ENCODE results near the gene GGCT. TPM values are rescaled to one million over a fixed set of nuclear protein-coding genes. Genes with fewer than 3 reads are reported as not detected.
A peak's percentile ranks its signal among the peaks of the same experiment; 100 is the strongest.
"Not testable (repeated sequence)": the region's sequence is repeated elsewhere in the genome, so short reads cannot be mapped to it uniquely, and the experiment has no call there.

The GGCT gene
- total RNA-seq, 3 donors from 2014 or later = 29.9 to 50.2 (median 32.8) TPM

DNA sequence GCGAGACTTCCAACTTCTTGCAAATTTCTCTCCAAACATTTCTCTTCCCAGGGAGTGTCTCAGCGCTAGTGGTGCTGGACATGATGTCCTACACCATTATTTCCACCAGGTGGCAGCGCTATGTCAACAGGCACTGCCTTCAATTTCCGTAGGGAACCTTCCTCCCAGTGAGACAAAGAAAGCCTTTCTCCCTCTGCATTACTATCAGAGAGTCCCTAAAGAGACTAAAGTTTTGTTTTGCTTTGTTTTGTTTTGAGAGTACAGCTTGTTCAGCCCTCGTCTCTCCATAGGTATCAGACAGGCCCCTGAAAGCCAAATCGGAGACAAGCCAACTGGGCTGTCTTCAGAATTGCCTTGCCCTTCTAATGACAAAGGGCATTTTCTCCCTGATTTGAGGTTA lies 44.2 kb upstream of the GGCT start:
- intact Hi-C loops (cut with DNase I, micrococcal nuclease) = no loop called here
- TF ChIP-seq, protein P1, sequence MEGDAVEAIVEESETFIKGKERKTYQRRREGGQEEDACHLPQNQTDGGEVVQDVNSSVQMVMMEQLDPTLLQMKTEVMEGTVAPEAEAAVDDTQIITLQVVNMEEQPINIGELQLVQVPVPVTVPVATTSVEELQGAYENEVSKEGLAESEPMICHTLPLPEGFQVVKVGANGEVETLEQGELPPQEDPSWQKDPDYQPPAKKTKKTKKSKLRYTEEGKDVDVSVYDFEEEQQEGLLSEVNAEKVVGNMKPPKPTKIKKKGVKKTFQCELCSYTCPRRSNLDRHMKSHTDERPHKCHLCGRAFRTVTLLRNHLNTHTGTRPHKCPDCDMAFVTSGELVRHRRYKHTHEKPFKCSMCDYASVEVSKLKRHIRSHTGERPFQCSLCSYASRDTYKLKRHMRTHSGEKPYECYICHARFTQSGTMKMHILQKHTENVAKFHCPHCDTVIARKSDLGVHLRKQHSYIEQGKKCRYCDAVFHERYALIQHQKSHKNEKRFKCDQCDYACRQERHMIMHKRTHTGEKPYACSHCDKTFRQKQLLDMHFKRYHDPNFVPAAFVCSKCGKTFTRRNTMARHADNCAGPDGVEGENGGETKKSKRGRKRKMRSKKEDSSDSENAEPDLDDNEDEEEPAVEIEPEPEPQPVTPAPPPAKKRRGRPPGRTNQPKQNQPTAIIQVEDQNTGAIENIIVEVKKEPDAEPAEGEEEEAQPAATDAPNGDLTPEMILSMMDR (IDR thresholded peaks at IDR 0.05) = peak; percentile 74
- no peaks in the 10 kb centered on the region for H3K36me3 ChIP-seq (ENCODE audit: low read depth)
- ATAC-seq = peak; percentile 90
- peak in 2 of 3 donors; percentile 67 to 87 for DNase-seq
- H3K4me3 ChIP-seq = no peak overlapping the region
- no peaks in the 10 kb centered on the region for H3K9me3 ChIP-seq
- H3K4me1 ChIP-seq (ENCODE audit: low read depth) = no peaks in the 10 kb centered on the region

DNA sequence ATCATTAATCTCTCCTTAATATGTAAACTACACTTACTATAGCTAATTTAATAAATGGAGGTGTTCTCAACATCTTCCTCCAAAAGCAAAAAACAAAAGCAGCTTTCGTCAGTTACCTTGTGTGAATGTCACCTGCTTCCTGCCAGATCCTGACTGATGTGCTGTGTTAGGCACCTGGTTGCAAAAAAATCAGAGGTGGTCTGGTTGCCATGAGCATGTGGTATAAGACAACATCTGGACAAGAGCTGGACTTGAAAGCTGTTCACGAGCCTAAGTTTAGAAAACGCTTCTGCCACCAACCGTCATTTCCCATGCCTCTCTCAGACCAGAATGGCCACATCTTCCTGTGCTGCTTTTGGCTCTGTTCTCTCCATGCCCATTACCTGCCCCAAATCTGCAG lies 42.0 kb upstream of the GGCT start:
- TF ChIP-seq, protein P1 (IDR thresholded peaks at IDR 0.05) = no peak
- DNase-seq = no peak
- intact Hi-C loops (cut with DNase I, micrococcal nuclease) = no loop called here
- H3K36me3 ChIP-seq (ENCODE audit: low read depth) = no peaks in the 10 kb centered on the region
- no peaks in the 10 kb centered on the region for H3K4me1 ChIP-seq (ENCODE audit: low read depth)
- ATAC-seq = no peak
- H3K9me3 ChIP-seq = no peaks in the 10 kb centered on the region
- H3K4me3 ChIP-seq = no peak overlapping the region

DNA sequence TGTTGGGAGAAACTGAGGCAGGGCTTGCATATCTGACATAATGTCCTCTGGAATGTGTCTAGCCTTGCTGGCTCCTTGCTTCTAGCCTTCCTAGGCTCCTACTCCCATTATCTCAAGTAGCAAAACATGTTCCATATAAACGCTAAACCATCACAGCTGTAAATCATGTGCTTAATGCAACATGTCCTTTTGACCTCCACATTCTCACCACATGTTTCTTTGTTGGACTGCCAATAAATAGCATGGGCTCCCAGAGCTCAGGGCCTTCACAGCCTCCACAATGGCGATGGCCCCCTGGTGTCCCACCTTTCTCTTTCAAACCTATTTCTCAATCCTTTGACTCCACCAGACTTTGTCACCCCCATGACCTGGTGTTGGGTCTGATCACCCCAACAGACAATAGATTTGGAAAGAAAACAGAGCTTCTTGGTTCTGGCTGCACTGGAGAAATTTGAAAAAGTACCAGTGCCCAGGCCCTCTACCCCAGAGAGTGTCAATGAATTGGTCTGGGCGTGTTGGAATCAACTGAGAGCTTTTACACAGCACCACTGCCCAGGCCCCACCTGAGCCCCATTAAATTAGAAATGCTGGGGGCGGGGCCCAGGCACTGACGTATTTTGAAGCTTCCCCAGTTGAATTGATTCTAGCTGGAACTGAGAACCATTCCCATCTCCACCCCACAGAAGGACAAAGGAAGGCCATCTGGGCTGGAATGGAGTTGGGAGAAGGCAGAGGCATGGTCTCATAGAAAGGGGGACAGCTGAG lies 41.3 kb upstream of the GGCT start:
- no peak for ATAC-seq
- Histone ChIP-seq H3K4me3 (no peak overlapping the region), H3K36me3 (ENCODE audit: low read depth) (no peaks in the 10 kb centered on the region), H3K4me1 (ENCODE audit: low read depth) (no peaks in the 10 kb centered on the region), H3K9me3 (no peaks in the 10 kb centered on the region)
- DNase-seq = no peak
- intact Hi-C loops (cut with DNase I, micrococcal nuclease) = no loop called here
- TF ChIP-seq, protein P1 (IDR thresholded peaks at IDR 0.05) = no peak

DNA sequence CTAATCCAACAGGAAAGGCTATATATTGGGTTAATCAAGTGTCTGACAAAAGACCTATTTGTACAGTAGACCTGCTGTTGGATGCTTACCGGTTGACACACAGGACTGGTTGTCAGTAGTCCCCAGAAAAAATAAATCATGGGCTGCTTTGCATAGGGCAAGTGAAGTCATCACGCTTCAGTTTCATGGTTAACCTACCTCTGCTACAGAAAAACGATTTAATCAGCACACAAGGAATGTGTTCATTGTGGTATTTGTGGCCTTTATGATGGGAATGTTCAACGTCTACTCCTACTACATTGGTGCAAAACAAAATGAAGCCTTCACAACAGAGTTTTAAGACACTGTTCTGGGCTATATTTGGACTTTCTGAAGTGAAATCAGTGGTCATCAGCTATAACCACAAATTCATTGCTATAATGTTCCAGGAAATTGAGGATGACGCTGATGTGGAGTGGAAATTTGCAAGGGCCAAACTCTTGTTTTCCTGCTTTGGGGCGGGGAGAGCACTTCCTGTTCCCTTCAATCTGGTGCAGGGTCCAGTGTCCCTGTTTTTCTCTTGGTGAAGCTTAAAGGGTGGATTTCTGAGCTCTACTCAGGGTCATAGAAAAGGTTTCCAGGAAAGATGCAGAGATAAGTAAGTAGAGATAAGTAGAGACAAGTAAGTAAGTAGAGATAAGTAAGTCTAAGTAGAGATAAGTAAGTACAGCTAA lies 39.3 kb upstream of the GGCT start:
- Histone ChIP-seq H3K36me3 (ENCODE audit: low read depth) (no peaks in the 10 kb centered on the region), H3K4me1 (ENCODE audit: low read depth) (no peaks in the 10 kb centered on the region), H3K4me3 (no peak overlapping the region), H3K9me3 (no peaks in the 10 kb centered on the region)
- intact Hi-C loops (cut with DNase I, micrococcal nuclease) = no loop called here
- no peak for ATAC-seq
- TF ChIP-seq, protein P1 (IDR thresholded peaks at IDR 0.05) = no peak
- DNase-seq = no peak

DNA sequence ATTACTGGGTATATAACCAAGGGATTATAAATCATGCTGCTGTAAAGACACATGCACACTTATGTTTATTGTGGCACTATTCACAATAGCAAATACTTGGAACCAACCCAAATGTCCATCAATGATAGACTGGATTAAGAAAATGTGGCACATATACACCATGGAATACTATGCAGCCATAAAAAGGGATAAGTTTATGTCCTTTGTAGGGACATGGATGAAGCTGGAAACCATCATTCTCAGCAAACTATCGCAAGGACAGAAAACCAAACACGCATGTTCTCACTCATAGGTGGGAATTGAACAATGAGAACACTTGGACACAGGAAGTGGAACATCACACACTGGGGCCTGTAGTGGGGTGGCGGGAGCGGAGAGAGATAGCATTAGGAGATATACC lies 38.5 kb upstream of the GGCT start:
- DNase-seq; H3K4me1 ChIP-seq (ENCODE audit: low read depth); H3K9me3 ChIP-seq; intact Hi-C loops (cut with DNase I, micrococcal nuclease); ATAC-seq; H3K36me3 ChIP-seq (ENCODE audit: low read depth); H3K4me3 ChIP-seq: not testable (repeated sequence)

DNA sequence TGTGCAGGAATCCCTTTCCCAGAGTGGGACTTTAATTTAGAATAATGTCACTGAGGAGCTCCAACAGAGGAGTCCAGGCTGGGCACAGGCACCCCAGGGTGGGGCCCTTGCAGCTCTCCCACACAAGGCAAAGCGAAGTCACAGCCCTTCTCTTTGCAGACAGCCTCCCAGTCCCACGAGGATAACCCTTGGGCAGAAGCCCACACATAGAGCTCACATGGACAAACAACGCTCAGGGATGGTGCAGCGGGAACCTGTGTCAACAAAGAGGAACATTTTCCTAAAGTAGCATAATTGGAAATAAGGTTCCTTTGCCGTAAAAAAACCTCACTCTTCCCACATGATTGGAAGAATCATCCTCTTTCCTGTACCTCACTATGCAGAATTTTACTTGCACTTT lies 29.3 kb upstream of the GGCT start:
- Histone ChIP-seq H3K4me1 (ENCODE audit: low read depth) (no peaks in the 10 kb centered on the region), H3K36me3 (ENCODE audit: low read depth) (no peaks in the 10 kb centered on the region), H3K9me3 (no peaks in the 10 kb centered on the region), H3K4me3 (no peak overlapping the region)
- DNase-seq (no peak), ATAC-seq (no peak)
- TF ChIP-seq, protein P1 (IDR thresholded peaks at IDR 0.05) = no peak
- intact Hi-C loops (cut with DNase I, micrococcal nuclease) = no loop called here

Measured in mucosa of descending colon (tissue), 3 donors.